D721Med (cell line): Measurements from ENCODE around the gene CYTH2.

Experiments used
- DNase-seq: peaks from one replicate; pipeline ENCODE4 v3.0.0; 2011; ENCODE audit warnings: low spot score; ENCODE audit not compliant: insufficient read length
- FAIRE-seq: peaks from 2 replicates; lab custom pipeline; 2011; peaks lifted over from hg19 to GRCh38; lab: Jason Lieb, UNC
- CTCF ChIP-seq: IDR thresholded peaks from 2 replicates; pipeline ENCODE4 v1.5.1; 2012; ENCODE audit warnings: mild to moderate bottlenecking, control low read depth; ENCODE audit not compliant: insufficient read depth; ENCODE audit errors: missing control alignments

CYTH2 gene

GRCh38 chr19:48445606-48446481 is 23.3 kb upstream of the CYTH2 start, which contains the start of gene GRWD1:
TSS of gene GRWD1 (plus strand) at chr19:48445983. CDS start at chr19:48446006, 23 bp downstream.
- DNase-seq (peak; percentile 93), FAIRE-seq (peak; percentile 38)
- TF ChIP-seq CTCF: peak; percentile 13

GRCh38 chr19:48446579-48446978 is 22.6 kb upstream of the CYTH2 start:
- FAIRE-seq: no peak

GRCh38 chr19:48448563-48448962 is 20.6 kb upstream of the CYTH2 start:
- no peak for FAIRE-seq
- TF ChIP-seq CTCF: no peak
- no peak for DNase-seq

More at GRCh38 chr19:48446579-48446978, 22.6 kb upstream of the CYTH2 start:
- TF ChIP-seq CTCF: no peak
- no peak for DNase-seq

GRCh38 chr19:48450441-48450840 is 18.7 kb upstream of the CYTH2 start:
- no peak for TF ChIP-seq CTCF
- DNase-seq (no peak), FAIRE-seq (no peak)

GRCh38 chr19:48450863-48451262 is 18.3 kb upstream of the CYTH2 start:
- DNase-seq: no peak
- no peak for TF ChIP-seq CTCF
- no peak for FAIRE-seq

- no peak for TF ChIP-seq CTCF
- FAIRE-seq: no peak
- no peak for DNase-seq
These were observed 17.5 kb upstream of the CYTH2 start for GRCh38 chr19:48451624-48452023.
